Activated T-cell treated with anti-CD3 and anti-CD28 coated beads for 48 hours (primary cell): Measurements from ENCODE around the gene FAM210A.
"Not testable (repeated sequence)": the region's sequence is repeated elsewhere in the genome, so short reads cannot be mapped to it uniquely, and the experiment has no call there.

Experiments
- DNase-seq: peaks from one replicate; pipeline ENCODE4 v3.0.0-alpha.2; 2020; ENCODE audit warnings: low read depth

The FAM210A gene, protein sequence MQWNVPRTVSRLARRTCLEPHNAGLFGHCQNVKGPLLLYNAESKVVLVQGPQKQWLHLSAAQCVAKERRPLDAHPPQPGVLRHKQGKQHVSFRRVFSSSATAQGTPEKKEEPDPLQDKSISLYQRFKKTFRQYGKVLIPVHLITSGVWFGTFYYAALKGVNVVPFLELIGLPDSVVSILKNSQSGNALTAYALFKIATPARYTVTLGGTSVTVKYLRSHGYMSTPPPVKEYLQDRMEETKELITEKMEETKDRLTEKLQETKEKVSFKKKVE

DNA sequence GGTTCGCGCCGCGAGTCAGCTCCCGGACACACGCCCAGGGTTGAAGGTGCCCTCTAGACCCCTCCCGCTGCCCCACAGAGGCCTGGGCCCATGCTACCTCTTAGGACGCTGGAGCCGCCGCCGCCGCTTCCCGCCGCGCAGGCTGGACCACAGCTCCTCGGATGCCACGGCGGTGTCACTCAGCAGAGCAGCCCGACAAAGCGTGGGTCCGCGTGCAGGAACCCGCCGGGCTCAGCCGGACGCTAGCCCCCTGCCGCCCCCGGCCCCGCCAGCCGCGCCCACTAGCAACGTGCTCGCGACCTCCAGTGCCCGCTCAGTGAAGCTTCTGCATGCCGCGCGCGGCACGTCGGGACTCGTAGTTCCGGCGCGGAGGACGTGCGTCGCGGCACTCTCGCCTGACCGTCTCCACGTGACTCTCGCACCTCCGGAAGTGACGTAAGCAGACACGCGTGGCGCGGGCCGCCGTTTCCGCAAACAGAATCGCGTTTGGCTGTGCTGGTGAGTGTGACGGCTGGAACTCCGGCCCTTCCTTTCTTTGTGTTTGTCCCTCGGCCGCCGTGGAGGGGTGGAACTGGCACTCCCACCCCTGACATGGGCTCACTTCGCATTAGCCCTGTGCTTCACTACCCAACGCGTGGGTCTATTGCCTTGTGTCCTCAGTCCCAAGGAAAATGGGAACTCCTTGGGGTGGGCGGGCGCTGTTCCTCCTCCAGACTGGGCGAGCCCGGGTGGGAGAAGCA lies at the start of gene FAM210A, which contains the start of gene RNMT:
FAM210A (minus strand) TSS at position 327 of the 740 bp plus-strand sequence. CDS start 44,481 bp downstream, outside the sequence.
RNMT (plus strand) TSS at position 442 of the 740 bp plus-strand sequence. CDS start 4,845 bp downstream, outside the sequence.
- peak; percentile 94 for DNase-seq

DNA sequence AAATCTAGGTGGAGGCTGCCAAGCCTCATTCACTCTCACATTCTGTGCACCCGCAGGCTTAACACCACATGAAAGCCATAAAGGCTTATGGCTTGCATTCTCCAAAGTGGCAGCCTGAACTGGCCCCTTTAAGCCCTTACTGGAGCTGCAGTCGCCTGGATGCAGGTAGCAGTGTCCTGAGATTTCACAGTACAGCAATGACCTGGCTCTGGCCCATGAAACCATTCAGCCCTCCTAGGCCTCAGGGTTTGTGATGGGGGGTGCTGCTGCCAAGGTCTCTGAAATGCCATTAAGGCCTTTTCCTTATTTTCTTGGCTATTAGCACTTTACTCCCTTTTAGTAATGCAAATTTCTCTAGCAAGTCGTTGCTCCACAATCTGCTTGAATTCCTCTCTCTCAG lies 48.7 kb upstream of the FAM210A start:
- DNase-seq = no peak

DNA sequence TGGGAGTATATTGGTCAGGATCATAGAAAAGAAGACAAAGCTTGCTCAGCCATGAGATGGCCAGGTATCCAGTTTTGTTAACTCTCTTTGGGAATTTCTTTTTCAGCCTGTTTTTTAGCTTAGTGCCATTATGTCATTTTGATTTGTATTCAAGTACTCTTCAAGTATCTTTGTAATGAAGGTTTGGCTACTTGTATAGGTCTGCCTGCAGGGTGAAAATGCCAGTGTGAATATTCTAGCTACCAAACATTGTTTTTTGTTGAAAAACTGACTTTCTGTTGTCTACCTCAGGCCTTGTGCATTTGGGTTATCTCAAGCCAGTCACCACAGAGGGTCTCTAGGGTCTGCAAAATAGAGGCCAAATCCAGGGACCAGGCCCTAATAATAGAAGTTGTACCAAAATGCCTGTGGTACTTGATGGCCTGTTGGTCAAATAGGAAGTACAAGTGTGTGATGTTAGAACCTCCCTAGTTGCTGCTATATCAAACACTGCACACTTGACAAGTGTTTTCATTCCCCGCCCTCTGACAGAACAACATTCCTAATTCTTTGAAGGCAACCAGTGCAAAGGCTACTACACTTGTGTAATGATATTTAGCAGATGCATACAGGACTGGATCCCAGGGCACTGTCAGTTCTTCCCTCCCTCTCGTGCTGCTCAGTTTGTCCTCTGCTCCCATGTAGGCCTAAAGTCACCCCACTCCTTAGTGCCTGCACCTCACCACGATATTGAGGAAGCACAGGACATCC lies 36.5 kb upstream of the FAM210A start:
- no peak for DNase-seq

DNA sequence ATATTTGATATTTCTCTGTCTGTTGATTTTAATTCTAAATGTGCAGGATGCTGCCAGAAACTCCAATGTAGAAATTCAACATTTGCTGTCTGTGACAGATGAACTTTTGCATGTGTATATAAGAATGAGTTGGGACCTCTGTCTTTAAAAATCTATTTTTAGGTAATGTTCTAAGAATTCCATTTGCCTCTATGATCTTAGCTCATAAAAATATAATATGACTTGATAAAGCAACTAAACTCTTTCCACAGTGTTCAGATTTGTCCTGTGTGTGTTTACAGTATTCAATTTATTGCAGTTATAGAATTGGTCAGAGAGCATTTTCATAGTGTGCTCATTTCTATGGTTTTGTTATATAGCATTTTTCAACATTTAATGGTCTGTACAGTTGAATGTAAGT lies 33.7 kb upstream of the FAM210A start:
- no peak for DNase-seq

DNA sequence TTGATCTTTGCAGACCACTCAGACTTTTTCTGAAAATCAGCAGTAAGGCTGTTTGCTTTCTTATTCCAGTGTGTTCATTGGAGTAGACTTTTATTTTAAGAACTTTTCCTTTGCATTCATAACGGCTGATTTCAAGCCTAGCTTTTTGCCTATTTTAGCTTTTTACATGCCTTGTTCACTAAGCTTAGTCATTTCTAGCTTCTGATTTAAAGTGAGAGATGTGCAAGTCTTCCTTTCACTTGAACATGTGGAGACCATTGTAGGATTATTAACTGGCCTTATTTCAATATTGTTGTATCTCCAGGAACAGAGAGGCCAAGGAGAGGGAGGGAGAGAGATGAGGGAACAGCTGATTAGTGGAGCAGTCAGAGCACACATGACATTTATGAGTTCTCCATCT lies 32.3 kb upstream of the FAM210A start:
- DNase-seq = no peak

DNA sequence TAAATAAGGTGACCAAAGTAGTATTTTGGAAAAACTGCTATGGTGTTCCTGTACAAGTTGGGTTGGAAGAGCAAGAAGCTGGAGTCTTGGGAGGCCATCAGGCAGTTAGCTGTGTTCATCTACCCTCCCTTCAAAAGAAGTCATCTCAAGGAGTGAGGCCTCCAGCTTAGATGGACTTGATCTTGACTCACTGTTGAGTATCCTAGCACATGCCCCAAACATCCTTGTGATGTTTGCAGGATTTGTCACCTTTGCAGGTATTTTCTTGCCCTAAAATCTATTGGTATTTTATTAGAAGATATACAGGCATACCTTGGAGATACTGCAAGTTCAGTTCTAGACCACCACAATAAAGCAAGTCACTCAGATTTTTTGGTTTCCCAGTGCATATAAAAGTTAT lies 30.3 kb upstream of the FAM210A start:
- DNase-seq = no peak

DNA sequence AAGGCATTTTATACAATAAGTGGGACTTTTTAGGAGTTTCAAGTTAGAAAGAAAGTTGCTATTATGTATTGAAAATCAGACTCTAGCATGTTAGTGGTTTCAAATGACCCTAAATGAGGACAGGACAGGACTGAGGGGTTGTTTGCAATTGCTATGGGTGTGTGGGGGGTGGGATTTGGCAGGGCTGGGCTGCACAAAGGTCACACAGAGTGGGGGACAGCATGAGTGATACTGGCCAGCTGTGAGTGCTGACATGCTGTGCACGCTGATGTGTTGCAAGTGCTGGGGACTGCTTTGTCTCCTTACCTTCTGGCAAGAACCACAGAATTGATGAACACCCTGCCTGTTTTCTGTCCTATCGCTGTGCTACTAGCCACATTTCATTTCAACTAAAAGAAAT lies 29.9 kb upstream of the FAM210A start:
- DNase-seq = no peak

DNA sequence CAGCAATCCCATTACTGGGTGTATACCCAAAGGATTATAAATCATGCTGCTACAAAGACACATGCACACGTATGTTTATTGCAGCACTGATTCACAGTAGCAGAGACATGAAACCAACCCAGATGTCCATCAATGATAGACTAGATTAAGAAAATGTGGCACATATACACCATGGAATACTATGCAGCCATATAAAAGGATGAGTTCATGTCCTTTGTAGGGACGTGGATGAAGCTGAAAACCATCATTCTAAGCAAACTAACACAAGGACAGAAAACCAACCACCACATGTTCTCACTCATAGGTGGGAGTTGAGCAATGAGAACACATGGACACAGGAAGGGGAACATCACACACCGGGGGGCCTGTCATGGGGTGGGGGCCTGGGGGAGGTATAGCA lies 25.2 kb upstream of the FAM210A start:
- not testable (repeated sequence) for DNase-seq

DNA sequence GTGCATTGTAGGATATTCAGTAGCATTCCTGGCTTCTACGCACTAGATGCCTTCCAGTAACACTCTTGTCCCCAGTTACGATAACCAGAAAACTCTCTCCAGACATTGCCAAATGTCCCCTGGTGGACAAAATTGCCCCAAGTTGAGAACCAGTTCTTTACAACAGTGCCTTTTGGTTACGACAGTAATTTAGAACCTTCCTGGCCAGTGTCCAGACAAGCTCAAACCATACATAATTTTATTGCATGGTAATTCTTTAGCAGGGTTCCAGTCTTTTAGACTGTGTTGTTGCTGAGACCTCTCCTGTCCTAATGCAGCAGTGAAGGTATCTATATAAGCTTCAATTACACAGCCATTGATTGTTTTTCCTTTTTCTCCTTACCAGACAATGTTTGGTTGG lies 20.3 kb upstream of the FAM210A start:
- no peak for DNase-seq

DNA sequence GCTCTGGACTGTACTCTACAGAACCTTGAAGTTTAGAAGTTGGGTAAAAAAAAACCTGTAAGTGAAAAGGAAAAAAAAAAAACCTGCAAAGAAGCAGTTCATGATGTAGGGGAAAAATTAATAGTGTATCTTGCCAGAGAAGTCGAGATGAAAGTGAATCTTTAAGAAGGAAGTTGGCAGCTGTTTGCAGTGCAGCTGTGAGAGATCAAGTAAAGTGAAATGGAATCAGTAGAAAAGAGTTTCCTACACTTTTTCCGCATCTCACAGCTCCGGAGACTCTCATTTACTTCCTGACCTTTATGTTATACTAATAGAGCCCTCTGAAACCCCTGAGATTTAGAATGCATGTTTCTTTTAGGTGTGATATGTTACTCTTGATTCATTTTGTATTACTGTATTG lies 19.3 kb upstream of the FAM210A start:
- DNase-seq = no peak

DNA sequence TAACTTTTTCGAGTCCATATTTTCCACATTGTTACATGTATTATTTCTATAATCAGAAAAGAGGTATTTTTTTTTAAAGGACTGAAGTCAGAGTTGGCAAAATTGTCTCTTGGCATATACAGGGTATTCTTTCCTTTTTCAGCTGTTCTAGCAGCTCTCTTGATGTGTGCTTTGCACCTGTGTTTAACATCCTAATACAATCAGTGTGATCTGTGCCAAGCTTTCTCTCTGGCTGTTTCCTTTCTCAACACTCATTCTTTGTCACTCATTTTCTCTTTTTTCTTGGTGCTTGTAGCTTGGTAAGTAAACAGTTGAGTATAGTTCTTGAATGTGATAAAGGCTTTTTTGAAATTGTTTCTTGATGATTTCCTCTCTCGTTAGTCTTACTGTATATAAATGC lies 9.3 kb upstream of the FAM210A start:
- DNase-seq = no peak

DNA sequence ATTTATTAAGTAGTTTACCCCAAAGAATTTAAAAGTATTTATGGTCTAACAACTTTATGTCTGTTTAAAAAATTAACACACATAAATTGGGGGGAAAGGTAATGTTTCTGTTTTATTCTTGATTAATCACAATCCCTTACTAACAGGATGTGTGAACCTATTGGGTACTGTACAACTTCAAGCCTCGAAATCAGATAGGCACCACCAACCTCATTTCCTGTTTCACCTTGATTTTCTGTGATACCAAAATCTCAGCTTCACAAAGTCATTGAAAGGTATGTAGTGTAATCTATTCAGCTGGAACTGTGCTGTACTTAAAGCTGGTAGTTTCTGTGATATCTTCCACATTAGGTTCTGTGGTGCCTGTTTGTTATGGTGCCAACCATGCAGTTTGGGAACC lies 4.1 kb upstream of the FAM210A start:
- no peak for DNase-seq

DNA sequence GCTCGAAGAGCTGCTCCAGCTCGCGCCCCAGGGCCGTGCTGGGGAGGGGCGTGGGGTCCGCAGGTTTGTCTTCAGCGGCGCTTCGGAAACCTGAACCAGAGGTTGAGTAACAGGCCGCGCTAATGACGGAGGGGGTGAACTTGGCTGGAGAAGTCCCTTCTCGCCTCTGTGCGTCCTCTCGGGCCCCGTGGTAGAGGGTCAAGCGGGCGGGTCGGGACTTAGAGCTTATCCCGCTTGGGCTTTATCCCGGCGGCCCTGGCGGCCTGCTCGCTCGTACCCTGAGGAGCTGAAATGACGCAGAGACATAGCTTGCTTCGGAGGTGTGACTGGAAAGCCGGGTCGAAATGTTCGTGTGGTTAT lies 594 bp upstream of the FAM210A start:
- peak; percentile 23 for DNase-seq

DNA sequence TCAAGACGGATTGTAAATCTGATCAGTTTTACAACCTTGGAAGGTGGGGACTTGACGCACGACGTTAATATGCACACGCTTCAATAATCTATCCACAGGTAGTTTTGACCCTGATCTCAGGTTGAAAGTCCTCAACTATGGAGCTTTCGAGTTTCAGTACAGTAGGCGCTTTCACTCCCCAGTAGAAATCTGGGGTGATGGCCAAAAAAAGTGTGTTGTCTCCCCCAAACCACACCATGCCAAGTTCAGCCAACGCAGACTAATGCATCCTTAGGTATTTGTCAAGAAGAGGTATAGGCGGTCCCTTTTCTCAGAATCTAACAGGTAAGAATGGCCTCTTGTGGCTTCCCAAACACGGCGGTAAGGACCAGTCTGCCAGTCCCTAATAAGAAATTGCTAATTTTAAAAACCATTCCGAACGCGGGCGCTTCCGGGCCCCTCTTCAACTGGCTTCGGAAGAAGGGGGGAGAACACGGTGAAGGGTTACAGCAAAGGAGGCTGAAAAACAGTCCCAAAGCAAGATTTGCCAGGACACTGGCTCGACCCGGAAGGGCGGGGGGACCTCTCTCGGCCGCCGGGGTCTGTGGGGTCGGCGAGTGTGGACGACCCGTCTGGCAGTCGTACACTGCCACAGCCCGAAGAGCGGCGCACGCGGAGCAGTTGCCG lies 659 bp downstream of the FAM210A start:
- no peak for DNase-seq

DNA sequence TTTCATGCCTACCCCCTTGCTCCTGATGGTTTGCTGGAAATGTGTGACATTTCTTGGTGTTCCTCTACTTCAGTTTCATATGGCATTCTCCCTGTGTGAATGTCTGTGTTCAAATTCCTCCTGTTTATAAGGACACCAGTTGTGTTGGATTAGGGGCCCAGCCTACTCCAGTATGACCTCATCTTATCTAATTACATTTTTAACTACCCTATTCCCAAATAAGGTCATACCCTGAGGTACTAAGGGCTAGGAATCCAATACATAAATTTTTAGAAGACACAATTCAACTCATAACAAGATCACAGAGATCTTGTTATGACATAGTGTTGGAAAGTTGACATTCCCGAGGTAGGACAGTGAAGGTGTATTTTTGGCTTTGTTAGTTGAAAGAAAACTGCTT lies 5.5 kb downstream of the FAM210A start:
- no peak for DNase-seq

DNA sequence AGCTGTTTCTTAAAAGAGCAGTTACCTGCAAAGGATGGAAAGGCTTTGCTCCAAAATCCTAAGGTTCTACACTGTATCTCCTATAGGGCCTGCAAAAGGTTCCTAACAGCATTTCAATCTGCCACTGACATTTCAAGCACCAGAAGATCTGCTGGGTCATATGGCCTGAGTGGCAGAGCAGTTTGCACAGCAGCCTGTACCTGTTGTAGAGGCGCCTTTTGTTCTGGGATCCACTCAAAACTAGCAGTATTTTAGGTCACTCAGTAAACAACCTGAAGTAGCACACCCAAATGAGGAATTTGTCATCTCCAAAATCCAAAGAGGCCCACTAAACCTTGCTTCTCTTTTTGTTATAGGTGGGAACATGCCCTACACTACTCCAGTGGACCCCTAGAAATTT lies 6.2 kb downstream of the FAM210A start:
- DNase-seq = no peak

DNA sequence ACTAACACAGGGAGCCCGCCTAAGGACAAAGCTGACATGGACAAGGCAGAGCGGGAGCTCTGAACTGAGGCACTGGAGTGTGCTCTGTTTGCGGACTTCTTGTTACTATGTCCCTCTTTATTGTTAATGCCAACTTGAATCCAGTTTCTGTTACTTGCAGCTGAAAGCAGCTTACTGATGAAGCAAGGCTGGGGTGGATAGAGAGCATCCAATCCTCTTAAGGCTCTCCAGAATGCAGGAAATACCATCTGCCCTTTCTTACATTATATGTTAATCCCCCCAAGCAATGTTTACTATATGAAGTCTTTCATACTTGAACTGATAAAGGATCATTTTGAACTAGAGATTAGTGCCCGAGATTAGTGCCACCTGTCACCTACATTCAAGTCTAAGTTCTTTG lies 9.4 kb downstream of the FAM210A start:
- no peak for DNase-seq

DNA sequence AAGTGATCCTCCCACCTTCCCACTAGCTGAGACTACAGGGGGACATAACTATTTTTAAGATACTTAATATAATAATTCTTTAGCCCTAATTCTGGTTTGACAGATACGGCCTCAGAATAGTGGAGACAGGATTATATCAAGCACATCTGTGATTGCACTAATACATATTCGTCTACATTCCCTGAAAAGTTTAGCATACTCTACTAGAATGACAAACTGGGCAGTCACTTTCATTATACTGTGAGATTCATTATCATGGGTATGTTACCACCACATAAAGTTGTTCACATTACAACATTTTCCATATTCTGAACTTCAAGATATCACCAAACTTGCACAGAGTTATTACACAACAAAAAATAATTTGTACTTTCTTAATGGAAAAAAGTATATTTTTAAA lies 11.0 kb downstream of the FAM210A start:
- no peak for DNase-seq

DNA sequence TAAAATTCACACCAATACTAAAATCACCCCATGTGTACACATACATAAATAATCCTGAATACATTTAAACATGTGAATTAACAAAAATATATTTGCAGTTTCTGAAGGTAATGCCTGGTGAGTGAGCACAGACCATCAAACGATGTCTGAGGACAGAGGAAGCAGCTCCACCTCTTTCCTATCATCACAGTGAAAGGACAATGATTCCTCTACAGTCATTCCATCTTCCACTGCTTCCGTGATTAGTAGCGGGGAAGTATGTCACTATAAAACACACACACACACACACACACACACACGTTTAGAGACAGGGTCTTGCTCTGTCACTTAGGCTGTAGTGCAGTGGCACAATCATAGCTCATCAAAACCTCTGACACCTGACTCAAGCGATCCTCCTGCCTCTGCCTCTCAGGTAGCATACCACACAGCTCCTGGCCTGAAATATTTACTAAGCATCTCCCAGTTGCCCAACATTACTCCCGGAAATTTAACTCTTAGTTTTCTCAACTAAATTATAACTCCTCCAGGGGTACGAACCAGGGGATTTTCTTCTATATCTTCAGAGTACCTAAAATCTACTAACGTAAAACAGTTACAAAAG lies 12.8 kb downstream of the FAM210A start:
- DNase-seq = no peak

DNA sequence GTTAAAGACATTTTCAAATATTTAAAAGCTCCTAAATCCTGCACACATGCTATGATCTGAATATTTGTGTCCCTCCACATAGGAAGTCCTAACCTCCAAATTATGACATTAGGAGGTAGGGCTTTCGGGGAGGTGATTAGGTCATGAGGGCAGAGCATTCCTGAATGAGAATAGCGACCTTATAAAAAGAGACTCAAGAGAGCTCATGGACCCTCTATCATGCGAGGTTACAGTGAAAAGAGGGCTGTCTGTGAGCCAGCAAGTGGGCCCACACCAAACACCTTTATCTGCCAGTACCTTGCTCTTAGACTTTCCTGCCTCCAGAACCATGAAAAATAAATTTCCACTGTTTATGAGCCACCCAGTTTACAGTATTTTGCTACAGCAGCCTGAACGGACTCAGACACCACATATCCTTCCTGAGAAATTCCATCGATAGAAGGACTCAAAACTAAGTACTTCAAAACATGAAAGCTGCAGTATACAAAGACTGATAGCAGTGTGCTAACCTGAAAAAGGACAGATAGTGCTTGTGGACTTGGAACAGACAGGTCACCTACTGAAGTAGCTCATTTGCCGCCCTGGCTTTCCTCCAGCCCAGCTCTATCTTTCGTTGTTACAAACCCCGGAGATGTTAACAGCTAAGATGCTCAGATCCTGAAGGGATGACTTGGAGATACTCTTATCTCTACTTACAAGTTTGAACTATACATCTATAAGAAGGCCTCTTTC lies 13.8 kb downstream of the FAM210A start:
- DNase-seq = no peak

DNA sequence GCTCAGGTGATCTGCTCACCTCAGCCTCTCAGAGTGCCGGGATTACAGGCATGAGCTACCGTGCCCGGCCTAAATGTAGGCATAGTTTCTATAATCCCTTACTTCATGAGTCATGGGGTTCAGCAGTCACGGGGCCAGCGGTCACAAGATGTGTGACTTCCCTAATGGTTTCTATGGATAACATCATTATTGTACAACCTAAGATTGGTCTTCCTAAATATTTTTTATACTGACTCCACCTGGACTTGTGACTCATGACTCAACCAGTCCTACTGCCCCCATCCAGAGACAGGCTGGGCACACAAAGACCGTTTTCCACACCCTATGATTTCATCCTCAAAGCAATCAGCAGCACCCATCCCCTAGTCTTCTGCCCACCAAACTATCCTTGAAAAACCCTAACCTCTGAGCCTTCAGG lies 15.9 kb downstream of the FAM210A start:
- DNase-seq = no peak
